ENCODE measurements around the gene PTP4A1. TPM values are rescaled to one million over a fixed set of nuclear protein-coding genes. Genes with fewer than 3 reads are reported as not detected.
"Not testable (repeated sequence)": the region's sequence is repeated elsewhere in the genome, so short reads cannot be mapped to it uniquely, and the experiment has no call there.

Gene PTP4A1
- total RNA-seq, 1 donor from 2014 or later = 88.8 TPM

GRCh38 chr6:63578757-63579156 is 6.5 kb downstream of the PTP4A1 start:
- Mint-ChIP-seq H3K27me3 (ENCODE audit: low read depth) (no peaks in the 10 kb centered on the region), H3K4me3 (ENCODE audit: low read depth) (no peak overlapping the region), H3K36me3 (ENCODE audit: low read depth) (peaks cover 64% of the 10 kb centered on the region), H3K27ac (no peak overlapping the region), H3K9me3 (no peaks in the 10 kb centered on the region), H3K4me1 (ENCODE audit: low read depth) (peaks cover 24% of the 10 kb centered on the region)
- intact Hi-C loops (cut with micrococcal nuclease) = no loop called here
- no peak for DNase-seq (ENCODE audit: low spot score)

DNA sequence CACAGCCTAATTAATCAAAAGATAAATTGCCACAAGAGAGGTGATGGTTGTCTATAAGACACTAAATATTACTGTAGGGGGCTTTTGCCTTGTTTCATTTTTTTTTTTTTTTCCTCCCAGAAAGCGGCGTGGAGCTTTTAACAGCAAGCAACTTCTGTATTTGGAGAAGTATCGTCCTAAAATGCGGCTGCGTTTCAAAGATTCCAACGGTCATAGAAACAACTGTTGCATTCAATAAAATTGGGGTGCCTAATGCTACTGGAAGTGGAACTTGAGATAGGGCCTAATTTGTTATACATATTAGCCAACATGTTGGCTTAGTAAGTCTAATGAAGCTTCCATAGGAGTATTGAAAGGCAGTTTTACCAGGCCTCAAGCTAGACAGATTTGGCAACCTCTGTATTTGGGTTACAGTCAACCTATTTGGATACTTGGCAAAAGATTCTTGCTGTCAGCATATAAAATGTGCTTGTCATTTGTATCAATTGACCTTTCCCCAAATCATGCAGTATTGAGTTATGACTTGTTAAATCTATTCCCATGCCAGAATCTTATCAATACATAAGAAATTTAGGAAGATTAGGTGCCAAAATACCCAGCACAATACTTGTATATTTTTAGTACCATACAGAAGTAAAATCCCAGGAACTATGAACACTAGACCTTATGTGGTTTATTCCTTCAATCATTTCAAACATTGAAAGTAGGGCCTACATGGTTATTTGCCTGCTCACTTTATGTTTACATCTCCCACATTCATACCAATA is 7.8 kb downstream of the PTP4A1 start:
- Mint-ChIP-seq H3K4me3 (ENCODE audit: low read depth) (no peak overlapping the region), H3K27ac (no peak overlapping the region), H3K4me1 (ENCODE audit: low read depth) (peaks cover 15% of the 10 kb centered on the region), H3K27me3 (ENCODE audit: low read depth) (no peaks in the 10 kb centered on the region), H3K36me3 (ENCODE audit: low read depth) (peaks cover 52% of the 10 kb centered on the region), H3K9me3 (no peaks in the 10 kb centered on the region)
- DNase-seq (ENCODE audit: low spot score) = no peak
- intact Hi-C loops (cut with micrococcal nuclease) = no loop called here

- intact Hi-C loops (cut with micrococcal nuclease) = no loop called here
- Mint-ChIP-seq H3K9me3 (no peaks in the 10 kb centered on the region), H3K27ac (no peak overlapping the region), H3K27me3 (ENCODE audit: low read depth) (no peaks in the 10 kb centered on the region), H3K4me3 (ENCODE audit: low read depth) (no peak overlapping the region), H3K4me1 (ENCODE audit: low read depth) (peaks cover 13% of the 10 kb centered on the region), H3K36me3 (ENCODE audit: low read depth) (peaks cover 52% of the 10 kb centered on the region)
- DNase-seq (ENCODE audit: low spot score) = no peak
Observed at GRCh38 chr6:63580704-63580961, 8.4 kb downstream of the PTP4A1 start.

DNA sequence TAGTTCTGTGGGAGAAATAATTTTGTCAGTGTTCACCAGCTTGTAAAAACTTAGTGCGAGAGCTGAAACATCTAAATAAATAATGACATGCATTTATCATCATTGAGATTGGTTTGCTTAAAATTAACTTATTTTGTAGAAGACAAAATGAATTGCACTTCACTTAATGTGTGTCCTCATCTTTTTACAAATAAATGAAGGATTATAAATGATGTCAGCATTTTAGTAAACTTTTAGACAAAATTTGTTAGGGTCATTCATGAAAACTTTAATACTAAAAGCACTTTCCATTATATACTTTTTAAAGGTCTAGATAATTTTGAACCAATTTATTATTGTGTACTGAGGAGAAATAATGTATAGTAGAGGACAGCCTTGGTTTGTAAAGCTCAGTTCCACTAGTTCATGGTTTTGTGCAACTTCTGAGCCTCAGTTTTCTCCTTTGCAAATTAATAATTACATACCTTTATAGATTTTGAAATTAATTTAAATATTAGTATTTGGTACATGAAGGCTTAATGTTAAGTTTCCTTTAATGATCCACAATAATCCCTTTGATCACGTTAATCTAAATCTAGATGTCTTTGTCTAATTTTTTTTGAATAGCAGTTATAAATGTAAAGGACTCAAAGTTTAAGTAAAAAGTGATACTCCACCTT is 9.2 kb downstream of the PTP4A1 start:
- intact Hi-C loops (cut with micrococcal nuclease) = no loop called here
- Mint-ChIP-seq H3K4me3 (ENCODE audit: low read depth) (no peak overlapping the region), H3K9me3 (no peaks in the 10 kb centered on the region), H3K27ac (no peak overlapping the region), H3K27me3 (ENCODE audit: low read depth) (no peaks in the 10 kb centered on the region), H3K36me3 (ENCODE audit: low read depth) (peaks cover 47% of the 10 kb centered on the region), H3K4me1 (ENCODE audit: low read depth) (peaks cover 15% of the 10 kb centered on the region)
- no peak for DNase-seq (ENCODE audit: low spot score)

DNA sequence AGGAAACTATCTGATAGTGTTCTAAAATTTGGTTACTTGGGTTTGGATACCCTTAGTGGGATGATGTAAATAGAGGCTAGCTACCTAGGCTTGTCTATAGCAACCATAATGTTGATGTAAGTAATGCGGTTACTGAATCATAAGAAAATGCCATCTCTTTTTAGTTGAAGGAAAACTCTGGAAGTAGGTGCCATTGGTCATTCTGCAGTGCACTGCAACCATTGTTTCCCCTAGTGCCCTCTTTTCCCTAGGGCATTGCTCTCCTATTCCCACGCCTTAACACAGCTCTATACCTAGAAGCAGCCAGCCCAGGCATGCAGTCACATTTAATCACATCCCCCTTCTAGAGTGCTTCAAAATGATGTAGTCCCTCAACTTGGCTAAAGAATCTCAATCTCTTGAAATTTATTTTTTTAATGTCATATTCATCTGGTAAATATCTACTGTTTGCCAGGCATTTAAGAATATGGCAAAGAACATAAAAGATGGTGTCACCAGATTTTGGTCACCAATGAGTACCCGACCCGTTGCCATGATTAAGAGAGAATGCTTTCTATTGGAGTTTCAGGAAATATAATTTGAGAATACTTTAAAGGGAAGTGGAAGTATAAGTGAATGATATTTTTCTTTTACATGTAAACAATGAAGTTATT is 10.4 kb downstream of the PTP4A1 start:
- Mint-ChIP-seq H3K27me3 (ENCODE audit: low read depth) (peaks cover 2% of the 10 kb centered on the region), H3K4me3 (ENCODE audit: low read depth) (no peak overlapping the region), H3K36me3 (ENCODE audit: low read depth) (peaks cover 36% of the 10 kb centered on the region), H3K4me1 (ENCODE audit: low read depth) (peaks cover 16% of the 10 kb centered on the region), H3K9me3 (no peaks in the 10 kb centered on the region), H3K27ac (no peak overlapping the region)
- intact Hi-C loops (cut with micrococcal nuclease) = no loop called here
- DNase-seq (ENCODE audit: low spot score) = no peak

DNA sequence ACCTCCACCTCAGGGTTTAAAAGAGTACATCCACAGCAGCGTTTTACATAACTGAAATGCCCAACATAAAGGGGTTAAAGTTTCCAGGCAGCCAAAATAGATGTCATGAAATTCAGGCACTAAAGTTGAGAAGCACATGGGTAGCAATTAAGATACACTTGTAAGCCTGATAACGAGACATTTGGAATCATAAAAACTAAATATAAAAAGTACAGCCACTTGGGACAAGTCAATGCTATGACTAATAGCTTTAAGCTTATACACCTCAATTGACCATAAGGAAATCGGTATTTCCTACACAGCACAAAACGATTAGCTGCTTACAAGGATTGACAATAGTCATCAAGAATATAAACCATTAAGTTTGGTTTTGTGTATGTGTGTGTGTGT is 11.8 kb downstream of the PTP4A1 start:
- no peaks in the 10 kb centered on the region for H3K9me3 Mint-ChIP-seq
- H3K27ac Mint-ChIP-seq = no peak overlapping the region
- H3K36me3 Mint-ChIP-seq (ENCODE audit: low read depth) = peaks cover 33% of the 10 kb centered on the region
- H3K4me3 Mint-ChIP-seq (ENCODE audit: low read depth) = no peak overlapping the region
- intact Hi-C loops (cut with micrococcal nuclease) = no loop called here
- peaks cover 16% of the 10 kb centered on the region for H3K4me1 Mint-ChIP-seq (ENCODE audit: low read depth)
- H3K27me3 Mint-ChIP-seq (ENCODE audit: low read depth) = peaks cover 2% of the 10 kb centered on the region
- no peak for DNase-seq (ENCODE audit: low spot score)

GRCh38 chr6:63584566-63584965 is 12.3 kb downstream of the PTP4A1 start:
- Mint-ChIP-seq H3K27me3 (ENCODE audit: low read depth) (peaks cover 2% of the 10 kb centered on the region), H3K4me3 (ENCODE audit: low read depth) (no peak overlapping the region), H3K27ac (no peak overlapping the region), H3K4me1 (ENCODE audit: low read depth) (peaks cover 16% of the 10 kb centered on the region), H3K36me3 (ENCODE audit: low read depth) (peaks cover 30% of the 10 kb centered on the region), H3K9me3 (no peaks in the 10 kb centered on the region)
- DNase-seq (ENCODE audit: low spot score) = no peak
- intact Hi-C loops (cut with micrococcal nuclease) = no loop called here

DNA sequence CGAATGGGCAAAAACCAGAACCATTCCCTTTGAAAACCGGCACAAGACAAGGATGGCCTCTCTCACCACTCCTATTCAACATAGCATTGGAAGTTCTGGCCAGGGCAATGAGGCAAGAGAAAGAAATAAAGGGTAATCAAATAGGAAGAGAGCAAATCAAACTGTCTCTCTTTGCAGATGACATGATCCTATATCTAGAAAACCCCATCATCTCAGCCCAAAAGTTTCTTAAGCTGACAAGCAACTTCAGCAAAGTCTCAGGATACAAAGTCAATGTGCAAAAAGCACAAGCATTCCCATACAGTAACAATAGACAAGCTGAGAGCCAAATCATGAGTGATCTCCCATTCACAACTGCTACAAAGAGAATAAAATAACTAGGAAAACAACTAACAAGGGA is 13.4 kb downstream of the PTP4A1 start:
- H3K9me3 Mint-ChIP-seq; intact Hi-C loops (cut with micrococcal nuclease); H3K27me3 Mint-ChIP-seq (ENCODE audit: low read depth); DNase-seq (ENCODE audit: low spot score); H3K27ac Mint-ChIP-seq; H3K4me3 Mint-ChIP-seq (ENCODE audit: low read depth): not testable (repeated sequence)
- Mint-ChIP-seq H3K36me3 (ENCODE audit: low read depth) (peaks cover 19% of the 10 kb centered on the region), H3K4me1 (ENCODE audit: low read depth) (peaks cover 24% of the 10 kb centered on the region)

DNA sequence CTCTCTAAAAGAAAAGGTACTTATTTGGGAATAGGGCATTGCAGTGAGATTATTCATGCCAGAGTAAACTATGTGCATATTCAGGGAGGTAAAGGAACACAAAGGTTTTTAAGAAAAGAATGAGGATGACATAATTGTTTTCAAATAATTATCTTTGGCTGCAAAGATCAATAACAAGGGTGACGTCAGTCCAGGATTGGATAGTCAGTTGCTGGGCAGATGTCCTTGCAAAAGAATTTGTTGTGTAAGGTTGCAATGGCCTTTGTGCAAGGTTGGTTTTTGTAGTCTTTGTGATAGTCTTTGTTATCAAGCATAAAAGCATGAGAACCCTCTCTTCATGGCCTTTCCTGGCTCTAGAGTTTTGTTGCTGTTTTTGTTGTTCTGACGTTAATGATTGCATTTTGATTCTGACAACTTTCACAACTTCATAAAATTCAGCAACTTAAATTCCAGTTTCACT is 17.7 kb downstream of the PTP4A1 start:
- Mint-ChIP-seq H3K4me1 (ENCODE audit: low read depth) (peaks cover 31% of the 10 kb centered on the region), H3K9me3 (no peaks in the 10 kb centered on the region), H3K4me3 (ENCODE audit: low read depth) (no peak overlapping the region), H3K27me3 (ENCODE audit: low read depth) (peaks cover 7% of the 10 kb centered on the region), H3K27ac (no peak overlapping the region), H3K36me3 (ENCODE audit: low read depth) (no peaks in the 10 kb centered on the region)
- intact Hi-C loops (cut with micrococcal nuclease) = no loop called here
- DNase-seq (ENCODE audit: low spot score) = no peak

- Mint-ChIP-seq H3K4me1 (ENCODE audit: low read depth) (peaks cover 22% of the 10 kb centered on the region), H3K27ac (no peak overlapping the region), H3K9me3 (no peaks in the 10 kb centered on the region), H3K4me3 (ENCODE audit: low read depth) (no peak overlapping the region), H3K27me3 (ENCODE audit: low read depth) (peaks cover 8% of the 10 kb centered on the region), H3K36me3 (ENCODE audit: low read depth) (no peaks in the 10 kb centered on the region)
- no peak for DNase-seq (ENCODE audit: low spot score)
- intact Hi-C loops (cut with micrococcal nuclease) = no loop called here
Observed at GRCh38 chr6:63592886-63593285, 20.6 kb downstream of the PTP4A1 start.

DNA sequence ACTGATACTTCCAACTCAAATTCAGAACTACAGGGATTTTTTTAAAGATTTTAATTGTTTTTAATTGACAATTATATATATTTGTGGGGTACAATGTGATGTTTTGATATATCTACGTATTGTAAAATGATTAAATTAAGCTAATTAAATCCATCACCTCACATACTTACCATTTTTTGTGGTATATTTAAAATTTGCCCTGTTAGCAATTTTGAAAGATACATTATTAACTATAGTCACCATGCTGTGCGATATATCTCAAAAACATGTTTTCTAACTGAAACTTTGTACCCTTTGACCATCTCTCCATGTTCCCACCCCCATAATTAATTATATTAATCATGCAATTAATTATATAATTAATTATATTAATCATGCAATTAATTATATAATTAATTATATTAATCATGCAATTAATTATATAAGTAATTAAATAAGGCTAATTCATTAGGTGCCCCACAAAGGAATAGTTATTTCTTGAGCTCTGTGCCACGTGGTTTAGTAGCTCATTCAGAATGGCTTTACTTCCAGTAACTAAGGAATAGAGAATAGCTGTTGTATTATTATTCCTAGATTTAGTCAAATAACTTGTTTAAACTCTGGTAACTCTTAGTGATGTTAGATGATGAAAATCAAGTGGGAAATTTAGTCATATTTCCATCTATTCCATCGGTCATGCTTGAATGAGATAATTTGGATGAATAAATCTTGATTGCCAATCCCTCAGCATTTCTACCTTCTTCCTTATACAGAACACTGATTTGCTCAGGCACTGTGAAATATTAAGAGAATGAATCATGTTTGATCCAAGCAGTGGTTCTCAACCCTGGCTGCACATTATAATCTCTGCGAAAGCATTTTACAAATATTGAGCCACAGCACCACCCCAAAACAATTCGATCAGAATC is 25.1 kb downstream of the PTP4A1 start:
- H3K36me3 Mint-ChIP-seq (ENCODE audit: low read depth) = no peaks in the 10 kb centered on the region
- intact Hi-C loops (cut with micrococcal nuclease) = loop anchor here (1.0 to 2.0 kb wide), 3 partner anchors 38 to 245 kb away; partner anchors contain the start of gene PHF3
- peaks cover 26% of the 10 kb centered on the region for H3K4me1 Mint-ChIP-seq (ENCODE audit: low read depth)
- no peak for DNase-seq (ENCODE audit: low spot score)
- H3K9me3 Mint-ChIP-seq = no peaks in the 10 kb centered on the region
- peaks cover 8% of the 10 kb centered on the region for H3K27me3 Mint-ChIP-seq (ENCODE audit: low read depth)
- no peak overlapping the region for H3K27ac Mint-ChIP-seq
- H3K4me3 Mint-ChIP-seq (ENCODE audit: low read depth) = peak overlapping the region; percentile 86

All from activated T-helper 2 cell treated with anti-CD3 and anti-CD28 coated beads, Interferon-gamma antibody, Interleukin-2, Interleukin-4, amounts not matched to agents 10 μg/mL and 5 μg/mL and 100 μg/mL, durations not matched to agents 14 hours and 24 hours and 36 hours (primary cell).